GM18511 (cell line): ENCODE data around the gene PHF21A.

Experiments used
- ATAC-seq: cut with Tn5 transposase; IDR thresholded peaks from one replicate; pipeline ENCODE4 v1.9.1; 2021; ENCODE audit warnings: mild to moderate bottlenecking, moderate library complexity; ENCODE audit not compliant: unreplicated experiment

The PHF21A gene

GRCh38 chr11:46079662-46080061, 41.6 kb downstream of the PHF21A start:
- ATAC-seq = no peak

GRCh38 chr11:46075928-46076327, 45.3 kb downstream of the PHF21A start:
- no peak for ATAC-seq

- no peak for ATAC-seq
Measured at GRCh38 chr11:46075168-46075567, 46.1 kb downstream of the PHF21A start.

GRCh38 chr11:46073632-46074031, 47.6 kb downstream of the PHF21A start:
- no peak for ATAC-seq

DNA sequence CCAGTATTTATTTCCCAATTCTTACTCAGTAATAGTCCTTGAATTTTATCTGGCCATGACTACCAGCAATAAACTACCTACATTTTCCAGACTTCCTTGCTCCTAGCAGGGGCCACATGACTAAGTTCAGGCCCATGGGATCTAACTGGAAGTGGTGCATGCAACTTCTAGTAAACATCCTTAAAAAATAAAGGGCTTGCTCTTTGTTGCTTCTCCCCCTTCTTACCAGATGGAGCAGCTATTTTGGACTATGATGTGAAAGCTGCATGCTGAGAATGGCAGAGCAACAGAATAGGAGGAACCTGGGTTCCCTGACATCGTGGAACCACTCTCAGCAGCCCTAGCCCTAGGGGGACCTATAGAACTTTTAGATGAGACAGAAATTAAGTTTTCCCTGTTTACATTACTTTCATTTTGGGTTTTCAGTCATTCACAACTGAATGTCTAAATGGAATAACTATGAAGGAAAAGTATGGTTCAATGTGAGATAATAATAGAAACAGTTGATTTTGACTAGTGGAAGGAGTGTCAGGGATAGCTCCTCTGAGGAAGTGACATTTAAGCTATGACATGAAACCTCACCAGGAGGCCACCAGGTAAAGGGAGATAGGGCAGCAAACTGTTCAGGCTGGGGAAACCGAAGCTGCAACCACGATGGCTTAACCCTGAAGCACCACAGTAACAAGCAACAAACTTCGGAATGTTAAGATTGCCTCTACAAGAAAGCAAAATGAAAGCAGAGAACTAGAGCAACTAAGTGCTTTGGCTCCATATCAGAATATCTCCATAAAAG, 48.9 kb downstream of the PHF21A start:
- ATAC-seq = no peak

- ATAC-seq = no peak
Measured at GRCh38 chr11:46071091-46071490, 50.2 kb downstream of the PHF21A start.

DNA sequence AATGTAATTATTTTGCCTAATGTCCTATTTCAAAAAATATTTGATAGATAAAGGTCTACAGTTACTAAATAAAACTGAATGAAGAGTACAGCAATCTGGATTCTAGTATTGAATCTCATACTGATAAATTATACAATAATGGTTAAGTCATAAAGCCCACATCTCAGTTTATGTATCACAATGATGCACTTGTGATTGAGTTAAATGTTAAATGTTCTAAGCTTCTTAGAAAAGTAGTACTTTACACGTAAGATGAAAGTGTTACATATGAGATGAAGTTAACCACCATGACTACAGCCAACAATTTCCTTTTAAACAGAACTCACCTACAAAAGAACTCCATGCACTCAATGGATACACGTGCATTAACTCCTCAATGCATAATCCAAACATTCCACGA, 51.7 kb downstream of the PHF21A start:
- no peak for ATAC-seq

DNA sequence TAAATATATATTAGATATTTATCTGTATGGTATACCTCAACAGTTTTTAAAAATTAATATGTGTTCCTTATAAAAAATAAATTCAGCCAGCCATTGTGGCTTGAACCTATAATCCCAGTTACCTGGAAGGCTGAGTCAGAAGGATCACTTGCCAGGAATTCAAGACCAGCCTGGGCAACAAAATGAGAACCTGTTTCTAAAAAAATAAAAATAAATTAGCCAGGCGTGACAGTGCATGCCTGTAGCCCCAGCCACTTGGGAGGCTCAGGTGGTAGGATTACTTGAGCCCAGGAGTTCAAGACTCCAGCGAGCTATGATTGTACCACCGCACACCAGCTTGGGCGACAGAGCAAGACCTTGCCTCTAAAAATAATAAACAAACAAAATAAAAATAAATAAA, 54.9 kb downstream of the PHF21A start:
- no peak for ATAC-seq

GRCh38 chr11:46065681-46066080, 55.6 kb downstream of the PHF21A start:
- no peak for ATAC-seq

DNA sequence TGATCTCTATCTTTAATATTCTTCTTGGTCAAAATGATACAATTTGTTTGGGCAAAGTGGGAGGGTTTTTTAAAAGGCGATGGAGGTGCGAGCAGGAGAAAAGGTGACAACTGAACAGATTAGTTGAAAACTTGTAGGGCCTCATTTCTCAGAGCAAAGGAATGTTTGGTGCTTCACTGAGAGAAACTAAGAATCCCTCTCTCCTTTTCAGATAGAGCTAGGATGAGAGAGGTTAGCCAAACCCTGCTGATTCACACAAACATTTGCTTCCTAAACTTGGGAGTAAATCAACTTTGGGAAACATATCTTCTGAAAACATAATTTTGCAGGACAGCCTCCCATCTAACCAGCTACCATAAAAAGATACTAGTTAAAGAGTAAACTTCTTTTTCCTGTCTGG, 57.0 kb downstream of the PHF21A start:
- no peak for ATAC-seq

DNA sequence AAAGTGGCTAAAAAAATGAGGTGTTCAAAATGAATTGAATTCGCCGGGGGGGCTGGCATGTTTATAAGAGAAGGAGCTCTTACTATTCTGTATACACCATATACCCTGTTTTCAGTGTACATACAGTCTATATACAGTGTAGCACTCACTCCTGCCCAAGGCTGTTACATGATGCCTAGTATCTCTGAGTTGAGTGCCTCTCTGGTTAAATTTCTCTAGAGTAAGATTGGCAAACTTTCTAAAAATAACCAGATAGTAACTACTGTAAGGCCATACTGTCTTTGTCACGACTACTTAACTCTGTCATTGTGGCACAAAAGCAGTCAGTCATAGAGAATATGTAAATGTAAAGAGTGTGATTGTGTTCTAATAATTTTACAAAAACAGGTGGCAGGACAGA, 58.1 kb downstream of the PHF21A start:
- ATAC-seq = no peak

DNA sequence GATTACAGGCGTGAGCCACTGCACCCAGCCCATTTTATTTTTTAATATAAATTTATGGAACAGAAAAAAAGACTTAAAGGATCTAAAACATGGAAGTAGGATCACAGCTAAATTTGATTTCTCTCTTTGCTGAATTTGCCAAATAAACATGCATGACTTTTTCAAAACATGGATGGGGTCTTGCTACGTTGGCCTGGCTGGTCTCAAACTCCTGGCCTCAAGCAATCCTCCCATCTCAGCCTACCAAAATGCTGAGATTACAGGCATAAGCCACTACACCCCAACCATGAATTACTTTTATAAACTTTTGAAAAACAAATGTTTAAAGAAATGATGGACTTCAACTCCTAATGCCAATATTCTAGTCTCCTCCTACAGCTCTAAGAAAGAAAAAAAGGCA, 61.2 kb downstream of the PHF21A start:
- ATAC-seq = no peak

DNA sequence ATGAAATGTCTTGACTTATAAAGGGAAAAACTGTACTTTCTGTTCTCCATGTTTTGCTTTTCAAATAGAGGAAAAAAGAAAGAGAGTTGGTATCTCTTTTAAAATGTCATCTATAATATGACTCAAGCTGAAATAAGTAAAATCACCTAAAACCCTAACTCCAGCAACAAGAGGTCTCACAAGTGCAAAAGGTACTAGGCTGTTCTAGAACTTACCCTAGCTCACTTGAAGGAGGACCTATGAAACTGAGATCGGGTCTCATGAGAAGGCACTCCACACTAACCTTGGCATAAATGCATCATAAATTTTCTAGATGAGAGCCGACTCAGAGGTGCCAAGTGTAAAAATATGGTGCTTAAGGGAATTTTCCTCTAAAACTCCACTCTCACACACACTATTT, 63.8 kb downstream of the PHF21A start:
- no peak for ATAC-seq

- no peak for ATAC-seq
Measured at GRCh38 chr11:46055371-46055770, 65.9 kb downstream of the PHF21A start.

DNA sequence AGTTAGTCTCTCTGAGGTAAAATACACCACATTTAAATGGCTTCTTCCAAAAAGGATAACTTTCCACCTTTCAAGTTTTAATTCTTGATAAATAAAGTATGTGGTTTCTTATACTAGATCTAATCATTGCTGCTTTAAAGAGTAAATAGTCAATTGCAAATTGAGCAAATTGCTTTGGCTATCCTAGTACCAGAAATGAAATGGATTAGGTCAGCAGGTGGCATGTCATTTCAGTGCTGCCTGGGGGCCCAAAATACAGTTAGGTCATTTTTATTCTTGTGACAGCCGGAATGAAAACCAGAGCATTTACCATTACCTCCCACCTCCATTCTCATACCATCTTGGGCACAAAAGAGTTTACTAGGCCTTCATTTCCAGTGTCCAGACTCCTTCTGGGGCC, 70.2 kb downstream of the PHF21A start:
- ATAC-seq = no peak

- no peak for ATAC-seq
Measured at GRCh38 chr11:46050662-46051061, 70.6 kb downstream of the PHF21A start.

- ATAC-seq = no peak
Measured at GRCh38 chr11:46050003-46050461, 71.2 kb downstream of the PHF21A start.

DNA sequence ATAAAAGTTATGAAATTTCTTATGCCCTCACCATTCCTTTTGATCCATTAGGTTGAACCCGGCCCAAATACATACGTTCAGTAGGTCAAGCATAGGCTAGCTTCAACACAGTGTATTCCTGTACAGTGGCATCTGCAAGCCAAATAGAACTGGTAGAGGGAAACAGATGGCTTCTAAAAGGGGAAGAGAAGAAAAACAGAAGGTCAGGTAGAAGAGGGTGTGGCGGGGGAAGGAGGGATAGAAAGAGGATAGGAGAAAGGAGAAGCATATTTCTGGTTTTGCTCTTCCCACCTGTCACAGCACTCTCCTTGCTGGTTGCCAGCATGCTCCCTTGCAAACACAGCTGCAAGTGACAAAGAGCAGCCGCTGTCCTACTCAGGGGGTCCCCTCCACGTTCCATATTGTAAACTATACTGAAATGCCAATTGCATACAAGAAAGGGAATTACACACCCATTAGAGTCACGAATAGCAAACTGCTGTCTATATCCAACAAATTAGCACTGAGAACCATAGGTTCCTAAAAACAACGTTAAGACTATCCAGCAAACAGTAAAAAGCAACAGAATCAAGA, 71.8 kb downstream of the PHF21A start:
- no peak for ATAC-seq

DNA sequence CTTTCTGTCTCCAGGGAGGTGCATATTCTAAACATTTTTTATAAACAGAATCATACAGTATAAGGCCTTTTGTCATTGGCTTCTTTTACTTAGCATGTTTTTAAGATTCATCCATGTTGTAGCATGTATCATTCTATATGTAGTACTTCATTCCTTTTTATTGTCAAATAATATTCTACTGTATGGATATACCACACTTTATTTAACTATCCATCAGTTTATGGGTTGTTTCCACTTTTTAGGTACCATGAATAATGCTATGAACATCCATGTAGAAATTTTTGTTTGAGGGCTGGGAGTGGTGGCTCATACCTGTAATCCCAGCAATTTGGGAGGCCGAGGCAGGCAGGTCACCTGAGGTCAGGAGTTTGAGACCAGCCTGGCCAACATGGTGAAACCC, 73.1 kb downstream of the PHF21A start:
- ATAC-seq = no peak

GRCh38 chr11:46047520-46047919, 73.7 kb downstream of the PHF21A start:
- ATAC-seq = no peak

DNA sequence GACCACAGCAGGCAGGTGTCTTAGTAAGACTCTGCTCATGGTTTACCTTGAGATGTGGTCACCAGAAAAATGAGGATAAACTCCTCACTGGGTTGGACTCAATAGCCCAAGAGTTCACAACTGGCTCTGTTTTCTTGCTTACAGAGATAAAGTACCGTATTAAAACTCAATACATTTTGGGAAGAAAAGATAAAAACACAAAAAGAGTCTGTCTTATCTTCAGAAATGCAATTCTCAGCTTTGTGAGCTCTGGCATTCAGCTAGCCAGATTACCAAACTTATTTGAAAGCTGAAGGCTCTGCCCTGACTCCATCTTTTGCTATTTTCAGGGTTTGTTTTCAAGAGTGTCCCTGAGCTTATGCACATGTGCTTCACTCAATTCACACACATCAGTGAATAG, 75.4 kb downstream of the PHF21A start:
- no peak for ATAC-seq

GRCh38 chr11:46044601-46045000, 76.7 kb downstream of the PHF21A start:
- ATAC-seq = no peak

- ATAC-seq = no peak
Measured at GRCh38 chr11:46039990-46040389, 81.3 kb downstream of the PHF21A start.
